ENCODE measurements around the gene KNSTRN.

The KNSTRN gene

GRCh38 chr15:40365016-40365415, 17.5 kb upstream of the KNSTRN start:
- TF ChIP-seq CTCF (IDR thresholded peaks at IDR 0.05; ENCODE audit: low read depth, low read length) = no peak
- TF ChIP-seq EZH2phosphoT487 (IDR thresholded peaks at IDR 0.05; ENCODE audit: low read depth) = no peak
- H3K4me1 ChIP-seq (ENCODE audit: low read length) = peaks cover 22% of the 10 kb centered on the region
- H3K4me3 ChIP-seq (ENCODE audit: low read length) = no peak overlapping the region
- no peak overlapping the region for H3K27ac ChIP-seq (ENCODE audit: low read length)
- H4K20me1 ChIP-seq (ENCODE audit: insufficient read depth, low read length) = 0 out of 2 replicates have a peak, but pooled peaks cover 5% of the 10 kb centered on the region
- no peaks in the 10 kb centered on the region for H3K9me3 ChIP-seq (ENCODE audit: insufficient read depth, low read length)
- H3K79me2 ChIP-seq (ENCODE audit: low read length) = no peaks in the 10 kb centered on the region
- H3K9ac ChIP-seq (ENCODE audit: low read length) = no peak overlapping the region
- H3K27me3 ChIP-seq (ENCODE audit: low read depth, low read length) = no peaks in the 10 kb centered on the region; the same call in 1 of the 2 replicates
- H2AFZ ChIP-seq (ENCODE audit: low read depth, low read length) = no peak overlapping the region
- H3K4me2 ChIP-seq (ENCODE audit: low read length) = no peak overlapping the region
- no peaks in the 10 kb centered on the region for H3K36me3 ChIP-seq (replicated peaks; ENCODE audit: low read depth, low read length)

GRCh38 chr15:40365624-40366456, 16.7 kb upstream of the KNSTRN start:
- Histone ChIP-seq H3K27me3 (ENCODE audit: low read depth, low read length) (no peaks in the 10 kb centered on the region; the same call in 1 of the 2 replicates), H3K4me2 (ENCODE audit: low read length) (no peak overlapping the region), H3K27ac (ENCODE audit: low read length) (no peak overlapping the region), H3K9ac (ENCODE audit: low read length) (no peak overlapping the region), H3K4me3 (ENCODE audit: low read length) (no peak overlapping the region), H3K9me3 (ENCODE audit: insufficient read depth, low read length) (no peaks in the 10 kb centered on the region), H3K79me2 (ENCODE audit: low read length) (no peaks in the 10 kb centered on the region), H4K20me1 (ENCODE audit: insufficient read depth, low read length) (0 out of 2 replicates have a peak, but pooled peaks cover 5% of the 10 kb centered on the region), H2AFZ (ENCODE audit: low read depth, low read length) (no peak overlapping the region), H3K36me3 (replicated peaks; ENCODE audit: low read depth, low read length) (no peaks in the 10 kb centered on the region), H3K4me1 (ENCODE audit: low read length) (peaks cover 22% of the 10 kb centered on the region)
- TF ChIP-seq CTCF (IDR thresholded peaks at IDR 0.05; ENCODE audit: low read depth, low read length) = no peak
- TF ChIP-seq EZH2phosphoT487 (IDR thresholded peaks at IDR 0.05; ENCODE audit: low read depth) = no peak

GRCh38 chr15:40366457-40367370, 15.8 kb upstream of the KNSTRN start:
- Histone ChIP-seq H3K4me3 (ENCODE audit: low read length) (peak overlapping the region; percentile 88), H3K36me3 (replicated peaks; ENCODE audit: low read depth, low read length) (no peaks in the 10 kb centered on the region)
- TF ChIP-seq EZH2phosphoT487 (IDR thresholded peaks at IDR 0.05; ENCODE audit: low read depth) = no peak
- TF ChIP-seq CTCF (IDR thresholded peaks at IDR 0.05; ENCODE audit: low read depth, low read length) = no peak

GRCh38 chr15:40367371-40367685, 15.2 kb upstream of the KNSTRN start:
- Histone ChIP-seq H3K27me3 (ENCODE audit: low read depth, low read length) (peaks cover 10% of the 10 kb centered on the region; the same call in 1 of the 2 replicates), H3K9ac (ENCODE audit: low read length) (peak overlapping the region; percentile 76), H3K27ac (ENCODE audit: low read length) (no peak overlapping the region), H3K79me2 (ENCODE audit: low read length) (no peaks in the 10 kb centered on the region), H3K4me1 (ENCODE audit: low read length) (peaks cover 20% of the 10 kb centered on the region), H3K9me3 (ENCODE audit: insufficient read depth, low read length) (no peaks in the 10 kb centered on the region), H4K20me1 (ENCODE audit: insufficient read depth, low read length) (no peaks in the 10 kb centered on the region), H3K4me3 (ENCODE audit: low read length) (peak overlapping the region; percentile 88), H3K36me3 (replicated peaks; ENCODE audit: low read depth, low read length) (no peaks in the 10 kb centered on the region), H2AFZ (ENCODE audit: low read depth, low read length) (peak overlapping the region; percentile 64; the same call in 1 of the 2 replicates), H3K4me2 (ENCODE audit: low read length) (peak overlapping the region; percentile 78)
- TF ChIP-seq EZH2phosphoT487 (IDR thresholded peaks at IDR 0.05; ENCODE audit: low read depth) (no peak), CTCF (IDR thresholded peaks at IDR 0.05; ENCODE audit: low read depth, low read length) (no peak)

More at GRCh38 chr15:40366457-40367370, 15.8 kb upstream of the KNSTRN start:
- H3K79me2 ChIP-seq (ENCODE audit: low read length) = no peaks in the 10 kb centered on the region
- no peaks in the 10 kb centered on the region for H3K9me3 ChIP-seq (ENCODE audit: insufficient read depth, low read length)
- peaks cover 21% of the 10 kb centered on the region for H3K4me1 ChIP-seq (ENCODE audit: low read length)
- H2AFZ ChIP-seq (ENCODE audit: low read depth, low read length) = no peak overlapping the region
- no peaks in the 10 kb centered on the region for H4K20me1 ChIP-seq (ENCODE audit: insufficient read depth, low read length)
- H3K27me3 ChIP-seq (ENCODE audit: low read depth, low read length) = peaks cover 5% of the 10 kb centered on the region; the same call in 1 of the 2 replicates
- H3K4me2 ChIP-seq (ENCODE audit: low read length) = peak overlapping the region; percentile 78
- no peak overlapping the region for H3K27ac ChIP-seq (ENCODE audit: low read length)
- H3K9ac ChIP-seq (ENCODE audit: low read length) = peak overlapping the region; percentile 76; the same call in 1 of the 2 replicates

Measured in OCI-LY3 (cell line).